Lower leg skin (tissue), 4 donors: ENCODE measurements around the gene CEP131. TPM values are rescaled to one million over a fixed set of nuclear protein-coding genes. Genes with fewer than 3 reads are reported as not detected.

Experiments
- DNase-seq, 2 donors: peaks; one replicate each; pipeline ENCODE4 v3.0.0-alpha.2; 2019; ENCODE audit warnings: low spot score in 2 of 2
- H3K4me3 ChIP-seq: fragments of 200-600 bp; sonication (generic); 2 replicates; pipeline ENCODE4 v1.5.1; 2017; ENCODE audit warnings: mild to moderate bottlenecking, low read depth; ENCODE audit not compliant: poor library complexity, severe bottlenecking
- POLR2A ChIP-seq, 2 donors: fragments of 450-650 bp; IDR thresholded peaks; one replicate each; pipeline ENCODE4 v1.6.1; 2016 to 2017; ENCODE audit warnings: antibody characterized with exemption in 2 of 2, mild to moderate bottlenecking in 1 of 2, moderate library complexity in 1 of 2
- WGBS, 2 donors: methylation state at CpG; one replicate each; pipeline ENCODE4 v1.1.5; 2018; 5-methylcytosine and 5-hydroxymethylcytosine counted together
- intact Hi-C: fragments of 100-400 bp; cut with DNase I; formaldehyde crosslinking; loops from one replicate; pipeline ENCODE4 v1.15.0; 2023; ENCODE audit warnings: low total_unique reads
- total RNA-seq, 4 donors: library from RNA; depleted of rRNA; stranded (reverse); fragments of >200 nt; gene quantifications; one replicate each; pipeline ENCODE4 v1.1.0, GENCODE V29; 2016
- TF ChIP-seq, protein P1 (sequence below), 3 donors: fragments of 450-650 bp; IDR thresholded peaks; one replicate each; pipeline ENCODE4 v1.5.1; 2016; ENCODE audit warnings: antibody characterized with exemption in 3 of 3, mild to moderate bottlenecking in 3 of 3, moderate library complexity in 2 of 3

CEP131 gene
- total RNA-seq, 4 donors from 2014 or later: 4.3 to 12.9 (median 8.4) TPM

GRCh38 chr17:81264640-81265039 is 41.9 kb upstream of the CEP131 start:
- DNase-seq: no peak

GRCh38 chr17:81263371-81264181 is 40.8 kb upstream of the CEP131 start:
- no peak overlapping the region for H3K4me3 ChIP-seq
- 95 to 96% methylated on average over 37 to 38 of the region's 40 CpGs for WGBS, 2 donors
- intact Hi-C loops: no loop called here
- TF ChIP-seq, protein P1, sequence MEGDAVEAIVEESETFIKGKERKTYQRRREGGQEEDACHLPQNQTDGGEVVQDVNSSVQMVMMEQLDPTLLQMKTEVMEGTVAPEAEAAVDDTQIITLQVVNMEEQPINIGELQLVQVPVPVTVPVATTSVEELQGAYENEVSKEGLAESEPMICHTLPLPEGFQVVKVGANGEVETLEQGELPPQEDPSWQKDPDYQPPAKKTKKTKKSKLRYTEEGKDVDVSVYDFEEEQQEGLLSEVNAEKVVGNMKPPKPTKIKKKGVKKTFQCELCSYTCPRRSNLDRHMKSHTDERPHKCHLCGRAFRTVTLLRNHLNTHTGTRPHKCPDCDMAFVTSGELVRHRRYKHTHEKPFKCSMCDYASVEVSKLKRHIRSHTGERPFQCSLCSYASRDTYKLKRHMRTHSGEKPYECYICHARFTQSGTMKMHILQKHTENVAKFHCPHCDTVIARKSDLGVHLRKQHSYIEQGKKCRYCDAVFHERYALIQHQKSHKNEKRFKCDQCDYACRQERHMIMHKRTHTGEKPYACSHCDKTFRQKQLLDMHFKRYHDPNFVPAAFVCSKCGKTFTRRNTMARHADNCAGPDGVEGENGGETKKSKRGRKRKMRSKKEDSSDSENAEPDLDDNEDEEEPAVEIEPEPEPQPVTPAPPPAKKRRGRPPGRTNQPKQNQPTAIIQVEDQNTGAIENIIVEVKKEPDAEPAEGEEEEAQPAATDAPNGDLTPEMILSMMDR (IDR thresholded peaks at IDR 0.05): no peak
- no peak for TF ChIP-seq POLR2A (IDR thresholded peaks at IDR 0.05)
- DNase-seq: no peak

More at GRCh38 chr17:81264640-81265039, 41.9 kb upstream of the CEP131 start:
- intact Hi-C loops: no loop called here
- 89 to 99% methylated on average over 8 to 12 of the region's 12 CpGs for WGBS, 2 donors
- H3K4me3 ChIP-seq: no peak overlapping the region
- TF ChIP-seq POLR2A (IDR thresholded peaks at IDR 0.05): no peak
- TF ChIP-seq, protein P1 (IDR thresholded peaks at IDR 0.05): no peak

DNA sequence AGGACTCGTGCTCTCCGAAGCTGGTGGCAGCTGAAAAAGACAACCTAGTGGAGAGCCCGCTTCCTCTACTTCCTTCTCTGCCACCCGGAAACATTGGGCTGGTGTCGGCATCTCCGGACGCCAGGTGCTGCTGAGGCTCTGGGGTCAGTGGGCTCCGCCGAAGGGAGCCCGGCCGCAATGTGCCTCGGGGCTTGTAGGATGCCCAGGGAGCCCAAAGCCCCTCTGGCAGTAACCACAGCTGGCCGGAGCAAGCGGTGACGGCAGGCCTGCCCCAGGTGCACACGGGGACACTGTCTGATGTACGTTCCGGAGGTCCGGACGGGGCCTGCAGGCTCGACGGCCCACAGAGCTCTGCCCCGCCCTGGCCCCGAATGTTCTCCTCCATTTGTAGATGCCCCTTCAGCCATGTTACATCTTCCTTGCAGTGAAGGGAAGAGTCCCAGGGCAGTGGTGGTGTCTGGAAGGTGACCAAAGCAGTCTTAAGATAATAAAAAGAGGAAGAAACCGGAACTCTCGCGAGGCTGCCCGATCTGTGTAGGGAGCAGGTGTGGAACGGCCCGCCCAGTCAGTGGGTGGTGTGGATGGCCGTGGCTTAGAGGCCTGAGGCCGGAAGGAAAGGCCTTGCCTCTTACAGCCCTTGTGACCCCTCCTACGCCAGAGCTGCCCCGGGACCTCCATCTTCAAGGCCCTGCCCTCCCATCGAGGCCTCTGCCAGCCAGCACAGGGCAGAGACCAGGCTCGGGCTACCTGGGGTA is 39.0 kb upstream of the CEP131 start:
- DNase-seq: no peak
- intact Hi-C loops: no loop called here
- 91 to 94% methylated on average over 36 of the region's 36 CpGs for WGBS, 2 donors
- TF ChIP-seq POLR2A (IDR thresholded peaks at IDR 0.05): no peak
- TF ChIP-seq, protein P1 (IDR thresholded peaks at IDR 0.05): no peak
- H3K4me3 ChIP-seq: no peak overlapping the region

DNA sequence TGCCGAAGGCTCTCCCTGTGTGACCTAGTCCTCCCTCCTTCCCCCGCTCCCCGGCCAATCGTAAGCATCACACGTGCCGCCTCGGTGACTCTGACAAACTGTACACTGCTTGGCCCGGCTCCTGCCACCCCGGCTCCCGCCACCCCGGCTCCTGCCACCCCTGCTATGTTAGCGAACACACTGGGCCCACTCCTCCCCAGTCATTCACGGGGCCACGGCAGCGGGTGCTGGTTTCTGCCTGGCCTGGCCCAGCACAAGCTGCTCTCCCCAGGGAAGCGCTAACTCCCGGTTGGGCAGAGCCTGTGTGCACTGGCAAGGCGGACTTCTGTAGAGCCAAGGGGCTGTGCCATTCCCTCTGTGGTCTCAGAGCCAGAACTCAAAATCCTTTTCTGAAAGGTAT is 38.3 kb upstream of the CEP131 start:
- WGBS, 2 donors: 97 to 99% methylated on average over 16 to 18 of the region's 18 CpGs
- no peak for DNase-seq
- intact Hi-C loops: no loop called here
- no peak overlapping the region for H3K4me3 ChIP-seq
- TF ChIP-seq, protein P1 (IDR thresholded peaks at IDR 0.05): no peak
- TF ChIP-seq POLR2A (IDR thresholded peaks at IDR 0.05): no peak

- intact Hi-C loops: no loop called here
- no peak overlapping the region for H3K4me3 ChIP-seq
- no peak for DNase-seq
- TF ChIP-seq, protein P1 (IDR thresholded peaks at IDR 0.05): no peak
- no peak for TF ChIP-seq POLR2A (IDR thresholded peaks at IDR 0.05)
- WGBS, 2 donors: 94 to 95% methylated on average over 16 to 18 of the region's 19 CpGs
These were observed 37.9 kb upstream of the CEP131 start for GRCh38 chr17:81260641-81261040.
